AG08396 (cell line): ENCODE data around the gene UBL4B.

Experiments
- DNase-seq: peaks from one replicate; pipeline ENCODE4 v3.0.0; 2012; ENCODE audit warnings: low spot score, mixed read lengths

Gene UBL4B

GRCh38 chr1:110114784-110115183, 2.5 kb downstream of the UBL4B start:
- no peak for DNase-seq

GRCh38 chr1:110118636-110119396, 6.6 kb downstream of the UBL4B start:
- peak; percentile 49 for DNase-seq

GRCh38 chr1:110119843-110120242, 7.6 kb downstream of the UBL4B start:
- DNase-seq: no peak

GRCh38 chr1:110120960-110121561, 8.8 kb downstream of the UBL4B start:
- DNase-seq: no peak

GRCh38 chr1:110123224-110123623, 11.0 kb downstream of the UBL4B start:
- peak; percentile 50 for DNase-seq

GRCh38 chr1:110125810-110126209, 13.6 kb downstream of the UBL4B start:
- DNase-seq: no peak

GRCh38 chr1:110130113-110130591, 17.9 kb downstream of the UBL4B start:
- DNase-seq: no peak

GRCh38 chr1:110130989-110131388, 18.7 kb downstream of the UBL4B start:
- no peak for DNase-seq

GRCh38 chr1:110132682-110133081, 20.4 kb downstream of the UBL4B start:
- no peak for DNase-seq

- no peak for DNase-seq
Measured at GRCh38 chr1:110133436-110133835, 21.2 kb downstream of the UBL4B start.

- DNase-seq: no peak
Measured at GRCh38 chr1:110134050-110134595, 21.9 kb downstream of the UBL4B start.

GRCh38 chr1:110135246-110135645, 23.0 kb downstream of the UBL4B start:
- DNase-seq: no peak

- DNase-seq: no peak
Measured at GRCh38 chr1:110135666-110136065, 23.4 kb downstream of the UBL4B start.

- no peak for DNase-seq
Measured at GRCh38 chr1:110136911-110137310, 24.7 kb downstream of the UBL4B start.

GRCh38 chr1:110138956-110139355, 26.7 kb downstream of the UBL4B start:
- no peak for DNase-seq

GRCh38 chr1:110144366-110144765, 32.1 kb downstream of the UBL4B start:
- DNase-seq: no peak

- DNase-seq: no peak
Measured at GRCh38 chr1:110148961-110149360, 36.7 kb downstream of the UBL4B start.

- DNase-seq: peak; percentile 89
Measured at GRCh38 chr1:110150330-110151174, 38.3 kb downstream of the UBL4B start, which contains the start of gene SLC6A17. TSS of gene SLC6A17 (plus strand) at chr1:110150494. CDS start at chr1:110166930, 16,436 bp downstream.

- DNase-seq: no peak
Measured at GRCh38 chr1:110151175-110151669, 39.0 kb downstream of the UBL4B start.

- peak; percentile 87 for DNase-seq
Measured at GRCh38 chr1:110152133-110152785, 40.0 kb downstream of the UBL4B start.

GRCh38 chr1:110153407-110153950, 41.2 kb downstream of the UBL4B start:
- no peak for DNase-seq
